ENCODE data around the gene EPB41L4A. TPM values are rescaled to one million over a fixed set of nuclear protein-coding genes. Genes with fewer than 3 reads are reported as not detected.

EPB41L4A gene
- total RNA-seq, 4 donors from 2014 or later = 12.4 to 51.4 (median 23.0) TPM

DNA sequence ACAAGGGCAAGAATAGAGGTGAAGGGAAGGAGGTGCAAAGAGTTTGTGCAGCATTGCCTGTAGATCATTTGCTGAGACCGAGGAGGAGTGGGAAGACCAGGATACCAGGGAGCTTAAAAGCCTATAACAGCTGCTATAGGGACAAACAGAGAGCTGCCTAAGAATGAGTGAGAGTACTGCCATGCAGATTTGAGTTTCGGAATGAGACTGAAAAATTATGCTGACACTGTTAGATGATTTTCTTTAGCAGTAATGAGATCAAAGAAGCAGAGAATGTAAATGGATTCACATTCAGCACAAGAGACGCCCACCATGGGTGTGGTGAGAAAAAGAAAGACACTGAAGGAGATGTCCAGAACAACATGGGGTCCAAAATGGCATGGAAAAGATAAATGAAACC is 69.7 kb downstream of the EPB41L4A start:
- TF ChIP-seq, protein P1, sequence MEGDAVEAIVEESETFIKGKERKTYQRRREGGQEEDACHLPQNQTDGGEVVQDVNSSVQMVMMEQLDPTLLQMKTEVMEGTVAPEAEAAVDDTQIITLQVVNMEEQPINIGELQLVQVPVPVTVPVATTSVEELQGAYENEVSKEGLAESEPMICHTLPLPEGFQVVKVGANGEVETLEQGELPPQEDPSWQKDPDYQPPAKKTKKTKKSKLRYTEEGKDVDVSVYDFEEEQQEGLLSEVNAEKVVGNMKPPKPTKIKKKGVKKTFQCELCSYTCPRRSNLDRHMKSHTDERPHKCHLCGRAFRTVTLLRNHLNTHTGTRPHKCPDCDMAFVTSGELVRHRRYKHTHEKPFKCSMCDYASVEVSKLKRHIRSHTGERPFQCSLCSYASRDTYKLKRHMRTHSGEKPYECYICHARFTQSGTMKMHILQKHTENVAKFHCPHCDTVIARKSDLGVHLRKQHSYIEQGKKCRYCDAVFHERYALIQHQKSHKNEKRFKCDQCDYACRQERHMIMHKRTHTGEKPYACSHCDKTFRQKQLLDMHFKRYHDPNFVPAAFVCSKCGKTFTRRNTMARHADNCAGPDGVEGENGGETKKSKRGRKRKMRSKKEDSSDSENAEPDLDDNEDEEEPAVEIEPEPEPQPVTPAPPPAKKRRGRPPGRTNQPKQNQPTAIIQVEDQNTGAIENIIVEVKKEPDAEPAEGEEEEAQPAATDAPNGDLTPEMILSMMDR (IDR thresholded peaks at IDR 0.05; ENCODE audit: low read depth) = no peak

DNA sequence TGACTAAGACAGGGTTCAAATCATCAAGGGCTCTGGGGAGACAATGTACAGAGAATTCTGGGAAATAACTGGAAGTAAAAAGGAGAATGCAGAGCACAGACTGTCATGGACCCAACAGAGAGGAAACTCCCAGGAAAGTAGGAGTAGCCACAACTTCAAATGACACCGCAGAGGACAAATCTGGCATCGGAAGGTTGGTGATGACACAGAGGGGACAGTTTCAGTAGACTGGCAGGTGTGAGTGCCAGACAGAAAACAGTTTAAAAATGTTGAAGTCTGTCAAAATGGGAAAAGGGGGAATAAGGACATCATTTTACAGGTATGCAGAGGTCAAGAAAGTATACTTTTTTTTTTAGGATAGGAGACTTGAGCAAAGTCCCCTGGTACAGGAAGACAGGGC is 70.2 kb downstream of the EPB41L4A start:
- TF ChIP-seq, protein P1 (IDR thresholded peaks at IDR 0.05; ENCODE audit: low read depth) = no peak

DNA sequence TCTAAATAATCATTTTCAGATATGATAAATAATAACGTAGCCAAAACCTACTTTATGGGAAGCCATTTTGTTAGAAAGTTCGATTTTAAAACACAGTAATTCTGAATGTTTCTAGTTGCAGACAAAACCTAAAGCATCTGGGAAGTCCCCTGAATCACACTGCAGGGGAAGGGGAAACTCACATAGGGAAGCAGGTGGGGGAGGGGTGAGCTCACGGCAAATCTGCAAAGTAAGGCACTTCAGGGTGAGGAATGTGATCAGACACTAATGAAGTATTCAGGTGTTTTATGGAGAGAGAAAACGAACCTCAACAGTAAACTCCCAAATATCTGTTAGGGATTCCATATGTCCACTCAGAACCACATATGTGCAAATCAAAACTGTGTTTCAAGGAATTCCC is 70.7 kb downstream of the EPB41L4A start:
- TF ChIP-seq, protein P1 (IDR thresholded peaks at IDR 0.05; ENCODE audit: low read depth) = no peak

DNA sequence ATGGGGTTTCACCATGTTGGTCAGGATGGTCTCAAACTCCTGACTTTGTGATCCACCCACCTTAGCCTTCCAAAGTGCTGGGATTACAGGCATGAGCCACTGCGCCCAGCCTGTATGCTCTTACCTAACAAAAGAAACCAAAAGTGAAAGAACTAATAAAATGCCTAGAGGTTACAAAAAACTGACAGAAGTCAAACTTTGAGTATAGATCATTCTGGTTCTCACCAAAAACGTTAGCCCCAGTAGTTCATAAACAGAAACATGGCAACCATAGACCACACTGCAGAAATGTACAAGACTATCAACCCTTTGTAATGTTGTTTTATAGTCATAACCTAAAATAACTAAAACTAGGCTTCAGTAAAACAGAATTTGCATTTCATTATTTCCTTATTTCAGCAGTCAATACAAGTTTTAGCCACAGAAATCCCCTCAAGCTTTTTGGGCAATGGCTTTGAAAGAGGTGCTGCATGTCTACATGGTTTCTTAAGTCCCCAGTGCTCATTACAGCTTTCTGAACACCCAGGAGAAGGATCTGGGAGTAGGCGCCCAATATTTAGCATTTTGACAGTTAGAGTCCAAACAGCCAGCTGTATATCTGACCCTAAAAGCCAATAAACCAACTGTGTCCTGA is 72.5 kb downstream of the EPB41L4A start:
- TF ChIP-seq, protein P1 (IDR thresholded peaks at IDR 0.05; ENCODE audit: low read depth) = no peak

DNA sequence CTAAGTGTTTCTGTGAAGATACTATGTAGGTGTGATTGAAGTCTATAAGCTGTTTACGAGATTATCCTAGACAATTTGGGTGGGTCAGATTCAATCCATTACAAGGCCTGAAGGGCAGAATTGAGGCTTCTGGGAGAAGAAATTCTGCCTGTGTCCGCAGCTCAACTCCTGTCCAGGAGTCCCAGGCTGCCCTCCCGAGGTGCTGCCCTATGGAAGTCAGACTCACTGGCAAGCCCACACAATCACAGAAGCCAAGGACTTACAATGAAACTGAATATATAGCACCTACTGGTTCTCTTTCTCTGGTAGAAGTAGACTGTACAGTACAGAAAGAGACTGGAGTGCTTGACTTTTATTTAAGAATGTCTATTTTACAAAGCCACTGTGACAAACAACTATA is 74.5 kb downstream of the EPB41L4A start:
- TF ChIP-seq, protein P1 (IDR thresholded peaks at IDR 0.05; ENCODE audit: low read depth) = no peak

DNA sequence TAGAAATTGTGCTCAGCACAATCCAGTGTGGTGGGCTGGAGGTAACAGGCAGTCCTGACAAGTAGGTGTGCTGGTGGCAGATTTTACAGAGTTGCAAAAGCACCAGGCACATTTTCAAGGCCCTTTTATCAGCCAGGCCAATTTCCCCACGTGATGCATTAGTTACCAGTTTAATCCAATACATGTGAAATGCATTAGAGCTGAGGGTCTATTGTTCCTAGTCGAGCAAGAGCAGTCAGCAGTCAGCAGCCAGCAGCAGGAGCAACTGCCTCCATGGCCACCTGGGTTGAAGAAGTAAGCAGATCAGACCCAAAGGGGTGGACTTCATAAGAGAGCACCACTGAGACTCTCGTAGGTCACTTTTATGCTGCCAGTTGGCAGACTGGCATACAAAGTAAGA is 76.7 kb downstream of the EPB41L4A start:
- TF ChIP-seq, protein P1 (IDR thresholded peaks at IDR 0.05; ENCODE audit: low read depth) = no peak

DNA sequence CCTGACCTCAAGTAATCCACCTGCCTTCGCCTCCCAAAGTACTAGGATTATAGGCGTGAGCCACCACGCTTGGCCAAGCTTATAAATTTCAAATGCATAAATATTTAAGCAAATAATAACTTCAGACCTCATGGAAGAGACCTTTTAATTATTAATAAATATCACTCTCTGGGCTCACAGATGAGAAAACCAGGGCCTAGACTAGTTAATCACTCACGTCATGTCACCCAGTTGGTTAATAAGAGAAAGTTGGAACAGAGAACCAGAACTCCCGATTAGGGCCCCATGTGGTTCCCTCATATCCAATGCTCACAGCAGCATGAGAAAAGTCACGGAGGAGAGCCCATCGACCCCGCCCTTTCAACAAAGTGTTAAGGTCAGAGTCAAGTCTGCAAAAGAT is 79.3 kb downstream of the EPB41L4A start:
- TF ChIP-seq, protein P1 (IDR thresholded peaks at IDR 0.05; ENCODE audit: low read depth) = no peak

Data from subcutaneous adipose tissue (tissue), 4 donors.